Endothelial cell (in vitro differentiated cells): Measurements from ENCODE around the gene PCDHA2. TPM values are rescaled to one million over a fixed set of nuclear protein-coding genes. Genes with fewer than 3 reads are reported as not detected.
"Not testable (repeated sequence)": the region's sequence is repeated elsewhere in the genome, so short reads cannot be mapped to it uniquely, and the experiment has no call there.

ENCODE experiments used
- DNase-seq: peaks from one replicate; pipeline ENCODE4 v3.0.0; 2021; ENCODE audit warnings: low spot score
- H3K27ac Mint-ChIP-seq: one replicate; pipeline ENCODE4 v1.8.0; 2021; ENCODE audit warnings: mixed read lengths, inconsistent platforms; ENCODE audit not compliant: unreplicated experiment
- H3K27me3 Mint-ChIP-seq: one replicate; pipeline ENCODE4 v1.8.0; 2021; ENCODE audit warnings: mild to moderate bottlenecking, moderate library complexity, mixed read lengths, inconsistent platforms; ENCODE audit not compliant: unreplicated experiment
- H3K36me3 Mint-ChIP-seq: one replicate; pipeline ENCODE4 v1.8.0; 2021; ENCODE audit warnings: mild to moderate bottlenecking, low read depth, mixed read lengths, inconsistent platforms; ENCODE audit not compliant: unreplicated experiment
- H3K4me1 Mint-ChIP-seq: one replicate; pipeline ENCODE4 v1.8.0; 2021; ENCODE audit warnings: mild to moderate bottlenecking, mixed read lengths, inconsistent platforms; ENCODE audit not compliant: unreplicated experiment
- H3K4me3 Mint-ChIP-seq: one replicate; pipeline ENCODE4 v1.8.0; 2021; ENCODE audit warnings: mild to moderate bottlenecking, mixed read lengths, inconsistent platforms; ENCODE audit not compliant: unreplicated experiment
- H3K9me3 Mint-ChIP-seq: one replicate; pipeline ENCODE4 v1.8.0; 2021; ENCODE audit warnings: mixed read lengths, inconsistent platforms; ENCODE audit not compliant: unreplicated experiment
- CTCF ChIP-seq: fragments of 200-600 bp; sonication (generic); IDR thresholded peaks from one replicate; pipeline ENCODE4 v1.5.0; 2021; ENCODE audit warnings: antibody characterized with exemption; ENCODE audit not compliant: unreplicated experiment
- total RNA-seq: library from RNA; stranded (reverse); fragmentation: NEBNext Ultra II Directional; extraction: Animal tissue kit (Norgen Biotek cat#: 25700); gene quantifications from one replicate; pipeline ENCODE4 v1.2.1, GENCODE V29; 2021; ENCODE audit not compliant: unreplicated experiment

PCDHA2 gene
- total RNA-seq, 1 donor from 2014 or later: 4.2 TPM

GRCh38 chr5:140796718-140797095 is 2.1 kb downstream of the PCDHA2 start:
- Mint-ChIP-seq H3K9me3 (no peaks in the 10 kb centered on the region), H3K4me1 (no peaks in the 10 kb centered on the region), H3K4me3 (no peak overlapping the region), H3K27me3 (no peaks in the 10 kb centered on the region), H3K27ac (no peak overlapping the region), H3K36me3 (peaks cover 18% of the 10 kb centered on the region)
- no peak for DNase-seq
- no peak for TF ChIP-seq CTCF

GRCh38 chr5:140800816-140801493 is 6.3 kb downstream of the PCDHA2 start, which contains the start of gene PCDHA3:
Gene PCDHA3, plus strand, starts transcription at chr5:140801057.
- H3K27me3 Mint-ChIP-seq: peaks cover 4% of the 10 kb centered on the region
- TF ChIP-seq CTCF: peak; percentile 5
- no peak within 1 kb of the TSS for H3K4me3 Mint-ChIP-seq
- H3K36me3 Mint-ChIP-seq: peaks cover 22% of the 10 kb centered on the region
- no peaks in the 10 kb centered on the region for H3K9me3 Mint-ChIP-seq
- H3K4me1 Mint-ChIP-seq: no peaks in the 10 kb centered on the region
- no peak for DNase-seq
- no peak within 1 kb of the TSS for H3K27ac Mint-ChIP-seq

GRCh38 chr5:140801494-140801841 is 6.8 kb downstream of the PCDHA2 start:
- TF ChIP-seq CTCF: no peak
- H3K4me1 Mint-ChIP-seq: no peaks in the 10 kb centered on the region
- DNase-seq: no peak

GRCh38 chr5:140802381-140802780 is 7.7 kb downstream of the PCDHA2 start:
- peaks cover 19% of the 10 kb centered on the region for H3K36me3 Mint-ChIP-seq
- DNase-seq, H3K9me3 Mint-ChIP-seq: not testable (repeated sequence)

More at GRCh38 chr5:140801494-140801841, 6.8 kb downstream of the PCDHA2 start:
- H3K9me3 Mint-ChIP-seq: no peaks in the 10 kb centered on the region
- no peak overlapping the region for H3K4me3 Mint-ChIP-seq
- H3K27ac Mint-ChIP-seq: no peak overlapping the region
- peaks cover 4% of the 10 kb centered on the region for H3K27me3 Mint-ChIP-seq
- peaks cover 22% of the 10 kb centered on the region for H3K36me3 Mint-ChIP-seq

GRCh38 chr5:140802781-140803271 is 8.2 kb downstream of the PCDHA2 start:
- peaks cover 19% of the 10 kb centered on the region for H3K36me3 Mint-ChIP-seq
- no peak for DNase-seq
- H3K4me1 Mint-ChIP-seq: peaks cover 6% of the 10 kb centered on the region

More at GRCh38 chr5:140802381-140802780, 7.7 kb downstream of the PCDHA2 start:
- peak overlapping the region; percentile 21 for H3K4me3 Mint-ChIP-seq
- not testable (repeated sequence) for H3K27me3 Mint-ChIP-seq, H3K4me1 Mint-ChIP-seq, H3K27ac Mint-ChIP-seq

More at GRCh38 chr5:140802781-140803271, 8.2 kb downstream of the PCDHA2 start:
- Mint-ChIP-seq H3K27ac (no peak overlapping the region), H3K4me3 (no peak overlapping the region), H3K9me3 (no peaks in the 10 kb centered on the region), H3K27me3 (peaks cover 4% of the 10 kb centered on the region)
- TF ChIP-seq CTCF: no peak
